MM.1S (cell line): Measurements from ENCODE around the gene GRB2.

ENCODE experiments used
- DNase-seq: peaks from one replicate; pipeline ENCODE4 v3.0.0-alpha.2; 2015
- H2AFZ ChIP-seq: fragments of 300-600 bp; sonication (generic); 2 replicates; pipeline ENCODE4 v1.6.0; 2016; ENCODE audit warnings: antibody characterized with exemption, low read length
- H3F3A ChIP-seq: fragments of 300-600 bp; sonication (generic); 2 replicates; pipeline ENCODE4 v1.6.1; 2016; ENCODE audit warnings: mild to moderate bottlenecking, antibody characterized with exemption, low read length, moderate library complexity, mixed read lengths; ENCODE audit not compliant: insufficient read depth
- H3K27ac ChIP-seq: fragments of 300-600 bp; sonication (generic); 2 replicates; pipeline ENCODE4 v1.5.1; 2016; ENCODE audit warnings: mild to moderate bottlenecking, low read length
- H3K27me3 ChIP-seq: fragments of 300-600 bp; sonication (generic); replicated peaks from 2 replicates; pipeline ENCODE4 v1.6.0; 2016; ENCODE audit warnings: low read length; ENCODE audit not compliant: insufficient read depth
- H3K36me3 ChIP-seq: fragments of 300-600 bp; sonication (generic); replicated peaks from 2 replicates; pipeline ENCODE4 v1.6.1; 2016; ENCODE audit warnings: mild to moderate bottlenecking, low read length, mixed read lengths; ENCODE audit not compliant: insufficient read depth
- H3K4me1 ChIP-seq: fragments of 300-600 bp; sonication (generic); 2 replicates; pipeline ENCODE4 v1.6.1; 2016; ENCODE audit warnings: low read length, mixed read lengths
- H3K4me2 ChIP-seq: fragments of 300-600 bp; sonication (generic); 2 replicates; pipeline ENCODE4 v1.6.0; 2016; ENCODE audit warnings: low read depth, low read length
- H3K4me3 ChIP-seq: fragments of 300-600 bp; sonication (generic); 2 replicates; pipeline ENCODE4 v1.5.1; 2016; ENCODE audit warnings: low read length, mixed read lengths
- H3K79me2 ChIP-seq: fragments of 300-600 bp; sonication (generic); 2 replicates; pipeline ENCODE4 v1.6.1; 2016; ENCODE audit warnings: mixed run types, low read length, mixed read lengths
- H3K9ac ChIP-seq: fragments of 300-600 bp; sonication (generic); 2 replicates; pipeline ENCODE4 v1.6.1; 2016; ENCODE audit warnings: low read length, mixed read lengths
- H3K9me2 ChIP-seq: fragments of 300-600 bp; sonication (generic); replicated peaks from 2 replicates; pipeline ENCODE4 v1.6.1; 2016; ENCODE audit warnings: mild to moderate bottlenecking, low read length, mixed read lengths; ENCODE audit not compliant: insufficient read depth
- H3K9me3 ChIP-seq: fragments of 300-600 bp; sonication (generic); replicated peaks from 2 replicates; pipeline ENCODE4 v1.6.1; 2016; ENCODE audit warnings: mild to moderate bottlenecking, low read length, mixed read lengths; ENCODE audit not compliant: insufficient read depth
- H4K20me1 ChIP-seq: fragments of 300-600 bp; sonication (generic); 2 replicates; pipeline ENCODE4 v1.6.1; 2016; ENCODE audit warnings: mild to moderate bottlenecking, low read length, moderate library complexity, mixed read lengths; ENCODE audit not compliant: insufficient read depth
- EZH2 ChIP-seq: fragments of 300-600 bp; sonication (generic); optimal IDR thresholded peaks from 2 replicates; pipeline ENCODE3; 2017; ENCODE audit warnings: low read depth, mild to moderate bottlenecking, antibody characterized with exemption, low read length, mixed read lengths
- EZH2phosphoT487 ChIP-seq: fragments of 300-600 bp; sonication (generic); IDR thresholded peaks from 2 replicates; pipeline ENCODE4 v1.6.1; 2018; ENCODE audit warnings: antibody characterized with exemption, low read length
- TF ChIP-seq, protein P1 (sequence below): fragments of 300-600 bp; sonication (generic); IDR thresholded peaks from 2 replicates; pipeline ENCODE4 v1.5.1; 2016; ENCODE audit warnings: antibody characterized with exemption, low read length, mixed read lengths

Gene GRB2

GRCh38 chr17:75414488-75414887 is 9.0 kb upstream of the GRB2 start:
- no peak overlapping the region for H3K27ac ChIP-seq
- H3F3A ChIP-seq: no peaks in the 10 kb centered on the region
- H3K9me2 ChIP-seq: no peaks in the 10 kb centered on the region
- no peak overlapping the region for H2AFZ ChIP-seq
- H3K27me3 ChIP-seq: peaks cover 4% of the 10 kb centered on the region; the same call in 1 of the 2 replicates
- 0 out of 2 replicates have a peak, but pooled peaks cover 5% of the 10 kb centered on the region for H3K4me1 ChIP-seq
- no peak for DNase-seq
- no peak overlapping the region for H3K9ac ChIP-seq
- H3K79me2 ChIP-seq: no peaks in the 10 kb centered on the region
- H3K4me3 ChIP-seq: no peak overlapping the region
- no peak overlapping the region for H3K4me2 ChIP-seq
- H3K9me3 ChIP-seq: no peaks in the 10 kb centered on the region
- H3K36me3 ChIP-seq: no peaks in the 10 kb centered on the region
- no peaks in the 10 kb centered on the region for H4K20me1 ChIP-seq
- TF ChIP-seq EZH2phosphoT487: no peak
- no peak for TF ChIP-seq EZH2
- TF ChIP-seq, protein P1, sequence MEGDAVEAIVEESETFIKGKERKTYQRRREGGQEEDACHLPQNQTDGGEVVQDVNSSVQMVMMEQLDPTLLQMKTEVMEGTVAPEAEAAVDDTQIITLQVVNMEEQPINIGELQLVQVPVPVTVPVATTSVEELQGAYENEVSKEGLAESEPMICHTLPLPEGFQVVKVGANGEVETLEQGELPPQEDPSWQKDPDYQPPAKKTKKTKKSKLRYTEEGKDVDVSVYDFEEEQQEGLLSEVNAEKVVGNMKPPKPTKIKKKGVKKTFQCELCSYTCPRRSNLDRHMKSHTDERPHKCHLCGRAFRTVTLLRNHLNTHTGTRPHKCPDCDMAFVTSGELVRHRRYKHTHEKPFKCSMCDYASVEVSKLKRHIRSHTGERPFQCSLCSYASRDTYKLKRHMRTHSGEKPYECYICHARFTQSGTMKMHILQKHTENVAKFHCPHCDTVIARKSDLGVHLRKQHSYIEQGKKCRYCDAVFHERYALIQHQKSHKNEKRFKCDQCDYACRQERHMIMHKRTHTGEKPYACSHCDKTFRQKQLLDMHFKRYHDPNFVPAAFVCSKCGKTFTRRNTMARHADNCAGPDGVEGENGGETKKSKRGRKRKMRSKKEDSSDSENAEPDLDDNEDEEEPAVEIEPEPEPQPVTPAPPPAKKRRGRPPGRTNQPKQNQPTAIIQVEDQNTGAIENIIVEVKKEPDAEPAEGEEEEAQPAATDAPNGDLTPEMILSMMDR: no peak

- Histone ChIP-seq H4K20me1 (no peaks in the 10 kb centered on the region), H3K9me2 (no peaks in the 10 kb centered on the region), H3K27ac (no peak overlapping the region), H3K9ac (no peak overlapping the region), H3K4me1 (0 out of 2 replicates have a peak, but pooled peaks cover 5% of the 10 kb centered on the region), H3K79me2 (no peaks in the 10 kb centered on the region), H3K36me3 (no peaks in the 10 kb centered on the region), H3F3A (no peaks in the 10 kb centered on the region), H3K9me3 (no peaks in the 10 kb centered on the region), H2AFZ (peak overlapping the region; percentile 41; the same call in 1 of the 2 replicates), H3K4me3 (no peak overlapping the region), H3K4me2 (peak overlapping the region; percentile 44; the same call in 1 of the 2 replicates), H3K27me3 (peaks cover 4% of the 10 kb centered on the region; the same call in 1 of the 2 replicates)
- DNase-seq: peak; percentile 78
- TF ChIP-seq EZH2 (no peak), EZH2phosphoT487 (no peak)
- TF ChIP-seq, protein P1: peak; percentile 81
Observed at GRCh38 chr17:75412455-75413317, 7.2 kb upstream of the GRB2 start.

- Histone ChIP-seq H4K20me1 (no peaks in the 10 kb centered on the region), H3K27ac (no peak overlapping the region), H3K9ac (no peak overlapping the region), H3K4me3 (no peak overlapping the region), H3K4me2 (no peak overlapping the region), H3F3A (peaks cover 3% of the 10 kb centered on the region; the same call in 1 of the 2 replicates), H3K9me2 (no peaks in the 10 kb centered on the region), H3K79me2 (no peaks in the 10 kb centered on the region), H3K27me3 (peaks cover 4% of the 10 kb centered on the region; the same call in 1 of the 2 replicates), H2AFZ (no peak overlapping the region), H3K36me3 (no peaks in the 10 kb centered on the region), H3K4me1 (peaks cover 7% of the 10 kb centered on the region; the same call in 1 of the 2 replicates), H3K9me3 (no peaks in the 10 kb centered on the region)
- TF ChIP-seq EZH2 (no peak), EZH2phosphoT487 (no peak)
- TF ChIP-seq, protein P1: no peak
- no peak for DNase-seq
Observed at GRCh38 chr17:75411328-75412067, 6.0 kb upstream of the GRB2 start.
